HCT116 (cell line): ENCODE results near the gene WWOX. TPM values are rescaled to one million over a fixed set of nuclear protein-coding genes. Genes with fewer than 3 reads are reported as not detected.

Experiments used
- ATAC-seq: fragments of 200-7000 bp; cut with Tn5 transposase; 2 replicates; pipeline ENCODE4 v1.9.1; 2020; ENCODE audit warnings: mild to moderate bottlenecking, moderate library complexity
- BruUV-seq: library from RNA; stranded (reverse); fragments of 400-500 nt; replicated peaks from 2 replicates; lab custom pipeline; 2021; lab: Mats Ljungman, UMichigan
- CTCF ChIA-PET: fragments of 300-600 bp; sonication (Branson Sonifier 250); formaldehyde crosslinking; loops from one replicate; lab custom pipeline; 2021; ENCODE audit warnings: antibody characterized with exemption; lab: Charles Lee
- POLR2A ChIA-PET: fragments of 300-600, 350-600 bp; sonication (Branson Sonifier 250); formaldehyde crosslinking; loops from one replicate; lab custom pipeline; 2021; ENCODE audit warnings: antibody characterized with exemption; lab: Charles Lee
- RAD21 ChIA-PET, 2 experiments: fragments of 300-600 bp; sonication (Branson Sonifier 250); formaldehyde crosslinking; loops; one replicate each; lab custom pipeline; 2023; ENCODE audit warnings: low total read pairs in 2 of 2; ENCODE audit not compliant: uncharacterized antibody in 2 of 2, unreplicated experiment in 2 of 2, low non-redundant PET in 1 of 2; lab: Charles Lee
- DNase-seq: peaks from one replicate; pipeline ENCODE4 v3.0.0-alpha.2; 2010; ENCODE audit warnings: low read depth, low spot score
- H2AFZ ChIP-seq: fragments of 200-600 bp; shearing (Covaris generic), sonication (generic); 2 replicates; pipeline ENCODE4 v1.6.1; 2017; ENCODE audit warnings: low read depth, mixed run types, mixed read lengths, antibody characterized with exemption, low read length; ENCODE audit not compliant: poor library complexity, severe bottlenecking
- H3K27ac ChIP-seq: 2 replicates; pipeline ENCODE4 v1.5.1; 2012; ENCODE audit warnings: low read depth, low read length
- H3K27me3 ChIP-seq: fragments of 200-600 bp; sonication (generic); 2 replicates; pipeline ENCODE4 v1.6.1; 2016; ENCODE audit warnings: mixed run types, low read length, mixed read lengths; ENCODE audit not compliant: insufficient read depth
- H3K36me3 ChIP-seq, 2 experiments: fragments of 200-500 bp in 1 of 2; fragments of 200-600 bp in 1 of 2; sonication (Bioruptor generic) in 1 of 2; sonication (generic) in 1 of 2; 2 replicates each; pipeline versions ENCODE4 v1.5.1 to v1.6.1; 2014 to 2016; ENCODE audit warnings: low read length in 2 of 2, inconsistent platforms in 1 of 2, mixed read lengths in 1 of 2, mixed run types in 1 of 2; ENCODE audit not compliant: insufficient read depth in 2 of 2, control insufficient read depth in 1 of 2
- H3K4me1 ChIP-seq, 2 experiments: fragments of 200-600 bp in 1 of 2; sonication (generic) in 1 of 2; 2 replicates each; pipeline versions ENCODE4 v1.5.1 to v1.6.1; 2012 to 2017; ENCODE audit warnings: low read length in 2 of 2, inconsistent platforms in 1 of 2, mild to moderate bottlenecking in 1 of 2, mixed read lengths in 1 of 2, mixed run types in 1 of 2, moderate library complexity in 1 of 2; ENCODE audit not compliant: insufficient read depth in 2 of 2, control insufficient read depth in 1 of 2
- H3K4me2 ChIP-seq: fragments of 200-600 bp; sonication (generic); 2 replicates; pipeline ENCODE4 v1.6.1; 2017; ENCODE audit warnings: mixed run types, low read length, mixed read lengths
- H3K4me3 ChIP-seq, 2 experiments: fragments of 200-600 bp in 1 of 2; sonication (generic) in 1 of 2; replicated peaks in 1 of 2; 2 replicates each; pipeline ENCODE4 v1.5.1; 2011 to 2016; ENCODE audit warnings: low read length in 2 of 2, control low read depth in 1 of 2, low read depth in 1 of 2, mild to moderate bottlenecking in 1 of 2, mixed read lengths in 1 of 2, mixed run types in 1 of 2
- H3K79me2 ChIP-seq: fragments of 200-600 bp; sonication (generic); 2 replicates; pipeline ENCODE4 v1.6.1; 2017; ENCODE audit warnings: mild to moderate bottlenecking, mixed run types, low read length, moderate library complexity, mixed read lengths; ENCODE audit not compliant: insufficient read depth
- H3K9ac ChIP-seq: fragments of 200-600 bp; sonication (generic); 2 replicates; pipeline ENCODE4 v1.6.1; 2016; ENCODE audit warnings: low read length, mixed read lengths
- H3K9me2 ChIP-seq: fragments of 200-600 bp; sonication (generic), shearing (Covaris generic); 2 replicates; pipeline ENCODE4 v1.6.1; 2017; ENCODE audit warnings: mixed run types, mild to moderate bottlenecking, moderate library complexity; ENCODE audit not compliant: insufficient read depth
- H3K9me3 ChIP-seq, 2 experiments: fragments of 200-500 bp in 1 of 2; fragments of 200-600 bp in 1 of 2; sonication (Bioruptor generic) in 1 of 2; sonication (generic) in 1 of 2; 2 replicates each; pipeline ENCODE4 v1.6.1; 2014 to 2017; ENCODE audit warnings: low read length in 2 of 2, mixed read lengths in 2 of 2, inconsistent platforms in 1 of 2, low read depth in 1 of 2, mild to moderate bottlenecking in 1 of 2, mixed run types in 1 of 2, moderate library complexity in 1 of 2; ENCODE audit not compliant: control insufficient read depth in 1 of 2, insufficient read depth in 1 of 2
- H4K20me1 ChIP-seq: fragments of 200-600 bp; sonication (generic), shearing (Covaris generic); 2 replicates; pipeline ENCODE4 v1.6.1; 2017; ENCODE audit warnings: mixed run types, mild to moderate bottlenecking, moderate library complexity; ENCODE audit not compliant: insufficient read depth
- CBX3 ChIP-seq: IDR thresholded peaks from 2 replicates; pipeline ENCODE4 v1.6.1; 2012; ENCODE audit warnings: low read depth
- EGR1 ChIP-seq: IDR thresholded peaks from 2 replicates; pipeline ENCODE4 v1.6.1; 2012; ENCODE audit warnings: low read depth
- ELF1 ChIP-seq: IDR thresholded peaks from 2 replicates; pipeline ENCODE4 v1.6.1; 2012; ENCODE audit warnings: low read depth, borderline replicate concordance
- EZH2 ChIP-seq: fragments of 200-600 bp; sonication (generic); IDR thresholded peaks from 2 replicates; pipeline ENCODE4 v1.6.1; 2017; ENCODE audit warnings: antibody characterized with exemption, mixed run types
- EZH2phosphoT487 ChIP-seq: fragments of 200-600 bp; IDR thresholded peaks from 2 replicates; pipeline ENCODE4 v1.6.1; 2018; ENCODE audit warnings: antibody characterized with exemption, borderline replicate concordance
- JUND ChIP-seq: IDR thresholded peaks from 2 replicates; pipeline ENCODE4 v1.6.1; 2012
- POLR2A ChIP-seq: IDR thresholded peaks from 2 replicates; pipeline ENCODE4 v1.7.0; 2011; ENCODE audit warnings: borderline replicate concordance; ENCODE audit not compliant: insufficient read depth, insufficient read length; ENCODE audit errors: extremely low read depth
- POLR2AphosphoS5 ChIP-seq: IDR thresholded peaks from 2 replicates; pipeline ENCODE4 v1.6.1; 2011; ENCODE audit warnings: mild to moderate bottlenecking, low read depth, low read length, moderate library complexity
- RAD21 ChIP-seq: IDR thresholded peaks from 2 replicates; pipeline ENCODE4 v1.6.1; 2012; ENCODE audit warnings: low read depth, mild to moderate bottlenecking
- SIN3A ChIP-seq: IDR thresholded peaks from 2 replicates; pipeline ENCODE4 v1.6.1; 2012; ENCODE audit warnings: low read depth
- SP1 ChIP-seq: IDR thresholded peaks from 2 replicates; pipeline ENCODE4 v1.6.1; 2012; ENCODE audit warnings: low read depth
- SRF ChIP-seq: IDR thresholded peaks from 2 replicates; pipeline ENCODE4 v1.6.1; 2012; ENCODE audit warnings: low read depth
- YY1 ChIP-seq: IDR thresholded peaks from 2 replicates; pipeline ENCODE4 v1.6.1; 2011; ENCODE audit warnings: low read length, low read depth, moderate library complexity, mild to moderate bottlenecking; ENCODE audit not compliant: insufficient replicate concordance; ENCODE audit errors: extremely low read depth
- ZFX ChIP-seq: fragments of 450-650 bp; IDR thresholded peaks from 2 replicates; pipeline ENCODE4 v1.6.1; 2017
- ZNF274 ChIP-seq: fragments of 200-500 bp; sonication (Bioruptor generic); IDR thresholded peaks from 2 replicates; pipeline ENCODE4 v1.6.1; 2014; ENCODE audit warnings: mild to moderate bottlenecking, low read depth, low read length, inconsistent platforms
- intact Hi-C: fragments of 100-400 bp; cut with micrococcal nuclease; formaldehyde crosslinking; loops from 2 replicates; pipeline ENCODE4 v1.10.0; 2022
- total RNA-seq: library from RNA; stranded (reverse); gene quantifications from one replicate; pipeline ENCODE4 v1.2.1, GENCODE V29; 2021; ENCODE audit not compliant: unreplicated experiment
- TF ChIP-seq, protein P1 (sequence below), 3 experiments: fragments of 200-600 bp in 1 of 3; sonication (generic) in 1 of 3; IDR thresholded peaks in 2 of 3; conservative IDR thresholded peaks in 1 of 3; 2 replicates each; pipeline ENCODE4 v1.5.1; 2012 to 2017; ENCODE audit warnings: low read depth in 2 of 3, low read length in 2 of 3, antibody characterized with exemption in 1 of 3, borderline replicate concordance in 1 of 3, control low read depth in 1 of 3, mild to moderate bottlenecking in 1 of 3, mixed read lengths in 1 of 3, mixed run types in 1 of 3, moderate library complexity in 1 of 3; ENCODE audit not compliant: insufficient read depth in 1 of 3
- TF ChIP-seq, protein P2 (sequence below): IDR thresholded peaks from 2 replicates; pipeline ENCODE4 v1.6.1; 2012
- TF ChIP-seq, protein P3 (sequence below): IDR thresholded peaks from 2 replicates; pipeline ENCODE4 v1.6.1; 2012

WWOX gene
- total RNA-seq, 1 experiment from 2014 or later, result 13.7 TPM

DNA sequence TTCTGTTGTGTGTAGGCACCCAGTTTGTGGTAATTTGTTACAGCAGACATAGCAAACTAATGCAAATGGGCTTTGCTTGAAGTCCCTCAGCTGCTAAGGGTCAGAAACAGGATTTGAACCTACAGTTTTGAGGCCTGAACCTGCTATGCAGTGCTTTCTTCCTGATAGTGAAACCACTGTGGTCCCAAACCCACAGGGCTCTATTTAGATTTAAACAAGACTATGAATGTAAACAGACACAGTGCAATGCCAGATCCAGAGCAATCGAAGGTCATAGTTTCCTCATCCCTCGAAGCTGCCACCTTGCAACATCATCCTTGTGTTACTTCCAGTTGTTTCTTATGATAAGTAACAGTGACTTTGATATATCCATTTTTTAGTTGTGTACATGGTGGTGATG lies 630.2 kb downstream of the WWOX start:
- CTCF ChIA-PET, result no interaction called here
- intact Hi-C loops, result no loop called here
- ATAC-seq (no peak), DNase-seq (no peak)
- POLR2A ChIA-PET, result no interaction called here
- H3K27me3 ChIP-seq, result no peaks in the 10 kb centered on the region
- H3K36me3 ChIP-seq, result no peaks in the 10 kb centered on the region
- no peak overlapping the region for H2AFZ ChIP-seq
- no peaks in the 10 kb centered on the region for H3K9me2 ChIP-seq
- TF ChIP-seq ZNF274, result no peak
- TF ChIP-seq POLR2AphosphoS5, result no peak
- no peak for TF ChIP-seq EGR1
- no peak for TF ChIP-seq POLR2A
- TF ChIP-seq, protein P1, sequence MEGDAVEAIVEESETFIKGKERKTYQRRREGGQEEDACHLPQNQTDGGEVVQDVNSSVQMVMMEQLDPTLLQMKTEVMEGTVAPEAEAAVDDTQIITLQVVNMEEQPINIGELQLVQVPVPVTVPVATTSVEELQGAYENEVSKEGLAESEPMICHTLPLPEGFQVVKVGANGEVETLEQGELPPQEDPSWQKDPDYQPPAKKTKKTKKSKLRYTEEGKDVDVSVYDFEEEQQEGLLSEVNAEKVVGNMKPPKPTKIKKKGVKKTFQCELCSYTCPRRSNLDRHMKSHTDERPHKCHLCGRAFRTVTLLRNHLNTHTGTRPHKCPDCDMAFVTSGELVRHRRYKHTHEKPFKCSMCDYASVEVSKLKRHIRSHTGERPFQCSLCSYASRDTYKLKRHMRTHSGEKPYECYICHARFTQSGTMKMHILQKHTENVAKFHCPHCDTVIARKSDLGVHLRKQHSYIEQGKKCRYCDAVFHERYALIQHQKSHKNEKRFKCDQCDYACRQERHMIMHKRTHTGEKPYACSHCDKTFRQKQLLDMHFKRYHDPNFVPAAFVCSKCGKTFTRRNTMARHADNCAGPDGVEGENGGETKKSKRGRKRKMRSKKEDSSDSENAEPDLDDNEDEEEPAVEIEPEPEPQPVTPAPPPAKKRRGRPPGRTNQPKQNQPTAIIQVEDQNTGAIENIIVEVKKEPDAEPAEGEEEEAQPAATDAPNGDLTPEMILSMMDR (IDR thresholded peaks at IDR 0.05 in 2 of 3, conservative IDR thresholded peaks at IDR 0.05 in 1 of 3; ENCODE audit: borderline replicate concordance in 1 of 3, insufficient read depth in 1 of 3, low read depth in 2 of 3, low read length in 2 of 3), result no peak
- TF ChIP-seq, protein P2, sequence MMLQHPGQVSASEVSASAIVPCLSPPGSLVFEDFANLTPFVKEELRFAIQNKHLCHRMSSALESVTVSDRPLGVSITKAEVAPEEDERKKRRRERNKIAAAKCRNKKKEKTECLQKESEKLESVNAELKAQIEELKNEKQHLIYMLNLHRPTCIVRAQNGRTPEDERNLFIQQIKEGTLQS, result no peak
- no peak overlapping the region for H3K4me2 ChIP-seq
- no peak overlapping the region for H3K4me3 ChIP-seq
- no peaks in the 10 kb centered on the region; a peak in 2 of 4 replicates for H3K9me3 ChIP-seq
- H3K79me2 ChIP-seq, result no peaks in the 10 kb centered on the region
- H3K27ac ChIP-seq, result no peak overlapping the region
- no peak overlapping the region for H3K9ac ChIP-seq
- BruUV-seq, result no TSS peak
- RAD21 ChIA-PET, result no interaction called here
- H4K20me1 ChIP-seq, result no peaks in the 10 kb centered on the region
- no peaks in the 10 kb centered on the region for H3K4me1 ChIP-seq

DNA sequence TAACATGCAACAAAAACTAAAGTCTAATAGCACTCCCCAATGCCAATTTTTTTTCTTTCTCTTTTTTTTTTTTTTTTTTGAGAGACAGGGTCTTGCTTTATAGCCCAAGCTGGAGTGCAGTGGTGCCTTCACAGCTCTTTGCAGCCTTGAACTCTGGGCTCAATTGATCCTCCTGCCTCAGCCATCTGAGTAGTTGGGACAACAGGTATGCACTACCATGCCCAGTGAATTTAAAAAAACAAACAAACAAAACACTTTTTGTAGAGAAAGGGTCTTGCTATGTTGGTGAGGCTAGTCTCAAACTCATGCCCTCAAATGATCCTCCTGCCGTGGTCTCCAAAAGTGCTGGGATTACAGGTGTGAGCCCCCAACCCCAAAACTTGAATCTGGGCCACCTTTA lies 632.3 kb downstream of the WWOX start:
- ChIA-PET CTCF (no interaction called here), POLR2A (no interaction called here), RAD21 (no interaction called here)
- Histone ChIP-seq H3K4me2 (no peak overlapping the region), H3K9me3 (no peaks in the 10 kb centered on the region; a peak in 2 of 4 replicates), H2AFZ (no peak overlapping the region), H3K4me3 (no peak overlapping the region), H4K20me1 (no peaks in the 10 kb centered on the region), H3K27ac (no peak overlapping the region), H3K79me2 (no peaks in the 10 kb centered on the region), H3K36me3 (no peaks in the 10 kb centered on the region), H3K9me2 (no peaks in the 10 kb centered on the region), H3K27me3 (no peaks in the 10 kb centered on the region), H3K4me1 (no peaks in the 10 kb centered on the region), H3K9ac (no peak overlapping the region)
- no peak for DNase-seq
- intact Hi-C loops, result no loop called here
- no TSS peak for BruUV-seq
- ATAC-seq, result no peak
- TF ChIP-seq JUND (no peak), ZFX (no peak), EGR1 (no peak), SIN3A (no peak), POLR2AphosphoS5 (no peak), ELF1 (no peak), RAD21 (no peak), EZH2 (no peak), SRF (no peak), YY1 (no peak), EZH2phosphoT487 (no peak), CBX3 (no peak), SP1 (no peak)
- TF ChIP-seq, protein P2, result no peak
- TF ChIP-seq, protein P3, sequence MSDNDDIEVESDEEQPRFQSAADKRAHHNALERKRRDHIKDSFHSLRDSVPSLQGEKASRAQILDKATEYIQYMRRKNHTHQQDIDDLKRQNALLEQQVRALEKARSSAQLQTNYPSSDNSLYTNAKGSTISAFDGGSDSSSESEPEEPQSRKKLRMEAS, result no peak
